ENCODE results near the gene PRKN.

Gene PRKN

DNA sequence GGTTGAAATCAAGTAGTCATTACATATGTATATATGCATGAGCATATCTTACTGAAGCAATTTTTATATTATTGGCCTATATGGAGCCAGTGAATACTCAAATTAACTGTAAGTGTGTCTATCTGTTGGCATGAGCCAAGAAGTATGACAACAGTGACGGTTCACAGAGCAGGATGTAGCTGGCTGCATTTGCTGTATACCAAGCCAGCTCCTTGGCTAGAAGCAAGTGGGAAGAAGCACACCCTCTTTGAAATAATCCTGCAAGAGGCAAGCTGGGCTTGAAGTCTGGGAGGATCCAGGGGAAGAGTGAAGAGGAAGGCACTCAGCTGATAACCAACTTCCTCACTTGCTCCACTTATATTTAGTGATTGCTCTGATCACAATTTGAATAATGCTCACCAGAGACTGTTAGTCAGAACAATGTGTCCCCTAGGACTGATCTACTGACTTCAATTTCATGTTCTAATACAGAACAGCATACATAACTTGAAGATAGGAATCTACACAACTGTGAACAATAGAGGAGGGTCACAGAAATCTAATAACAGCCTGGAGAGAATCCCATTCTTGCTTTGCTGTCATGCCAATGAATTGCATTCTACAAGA, 497.3 kb downstream of the PRKN start:
- H3K4me1 ChIP-seq (ENCODE audit: control insufficient read depth, insufficient read depth, low read length): no peaks in the 10 kb centered on the region
- 96 to 100% methylated on average over 1 of the region's 1 CpG for WGBS, 2 experiments
- no peaks in the 10 kb centered on the region for H3K27me3 ChIP-seq (ENCODE audit: control insufficient read depth, insufficient read depth, low read length, poor library complexity, severe bottlenecking)
- no peak overlapping the region for H3K4me3 ChIP-seq (ENCODE audit: insufficient read depth, low read depth, low read length)
- H3K27ac ChIP-seq (ENCODE audit: insufficient read depth, low read depth, low read length, poor library complexity, severe bottlenecking): no peak overlapping the region
- no peaks in the 10 kb centered on the region for H3K9me3 ChIP-seq (ENCODE audit: control insufficient read depth, low read length)
- H3K36me3 ChIP-seq (ENCODE audit: control insufficient read depth, insufficient read depth, low read length): no peaks in the 10 kb centered on the region

DNA sequence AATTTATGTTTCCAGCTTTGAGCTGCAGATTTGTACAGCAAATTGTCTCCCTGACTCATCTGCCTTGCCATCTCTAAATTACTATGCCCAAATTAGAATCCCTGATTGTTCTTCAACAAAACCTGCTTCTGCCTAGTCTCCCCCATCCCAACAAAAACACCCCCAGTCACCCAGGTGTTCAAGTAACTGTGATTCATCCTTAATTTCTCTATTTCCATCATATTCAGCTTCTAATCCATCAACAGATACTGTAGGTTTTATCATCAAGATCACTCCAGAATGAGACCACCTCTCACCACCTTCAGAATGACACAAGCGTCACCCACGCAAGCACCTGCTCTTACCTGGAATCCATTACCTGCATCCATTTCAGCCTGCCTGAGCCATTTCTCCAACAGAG, 498.5 kb downstream of the PRKN start:
- H3K27ac ChIP-seq (ENCODE audit: insufficient read depth, low read depth, low read length, poor library complexity, severe bottlenecking): no peak overlapping the region
- no peaks in the 10 kb centered on the region for H3K9me3 ChIP-seq (ENCODE audit: control insufficient read depth, low read length)
- no peaks in the 10 kb centered on the region for H3K36me3 ChIP-seq (ENCODE audit: control insufficient read depth, insufficient read depth, low read length)
- no peaks in the 10 kb centered on the region for H3K4me1 ChIP-seq (ENCODE audit: control insufficient read depth, insufficient read depth, low read length)
- WGBS, 2 experiments: 92 to 95% methylated on average over 2 of the region's 2 CpGs
- H3K4me3 ChIP-seq (ENCODE audit: insufficient read depth, low read depth, low read length): no peak overlapping the region
- H3K27me3 ChIP-seq (ENCODE audit: control insufficient read depth, insufficient read depth, low read length, poor library complexity, severe bottlenecking): no peaks in the 10 kb centered on the region

DNA sequence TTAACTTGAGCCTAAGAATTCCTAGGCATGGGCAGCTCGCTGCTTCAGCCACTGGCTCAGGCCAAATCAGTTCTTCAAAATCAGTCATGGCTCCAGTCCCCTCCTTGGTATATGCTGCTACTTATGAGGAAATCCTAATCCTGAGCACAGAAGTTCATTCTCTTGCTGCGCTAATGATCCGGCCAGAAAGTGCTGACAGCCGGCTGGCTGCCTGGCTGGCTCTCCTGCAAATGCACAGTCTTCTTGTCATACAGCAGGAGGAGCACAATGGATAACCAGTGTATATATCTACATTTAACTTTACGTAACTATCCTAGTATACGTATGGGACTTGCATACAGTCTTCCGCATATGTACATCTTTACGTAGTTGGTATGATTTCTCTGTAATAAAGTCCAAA, 500.8 kb downstream of the PRKN start:
- Histone ChIP-seq H3K4me1 (ENCODE audit: control insufficient read depth, insufficient read depth, low read length) (no peaks in the 10 kb centered on the region), H3K27ac (ENCODE audit: insufficient read depth, low read depth, low read length, poor library complexity, severe bottlenecking) (no peak overlapping the region), H3K36me3 (ENCODE audit: control insufficient read depth, insufficient read depth, low read length) (no peaks in the 10 kb centered on the region), H3K9me3 (ENCODE audit: control insufficient read depth, low read length) (no peaks in the 10 kb centered on the region), H3K27me3 (ENCODE audit: control insufficient read depth, insufficient read depth, low read length, poor library complexity, severe bottlenecking) (no peaks in the 10 kb centered on the region), H3K4me3 (ENCODE audit: insufficient read depth, low read depth, low read length) (no peak overlapping the region)
- 92 to 94% methylated on average over 5 to 6 of the region's 8 CpGs for WGBS, 2 experiments

DNA sequence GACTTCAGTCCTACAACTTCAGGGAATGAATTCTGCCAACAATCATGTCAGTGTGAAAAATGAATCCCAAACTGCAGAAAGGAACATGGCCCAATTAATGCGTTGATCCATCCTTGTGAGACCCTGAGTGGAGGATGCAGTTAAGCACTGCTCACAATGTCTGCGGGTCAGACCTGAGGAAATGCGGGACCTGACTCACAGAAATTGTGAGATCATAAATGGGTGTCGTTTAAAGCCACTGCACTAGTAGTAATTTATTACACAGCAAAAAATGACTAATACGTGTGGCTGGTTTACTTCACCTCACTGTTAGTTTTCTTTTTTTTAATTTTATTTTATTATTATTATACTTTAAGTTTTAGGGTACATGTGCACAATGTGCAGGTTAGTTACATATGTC, 505.0 kb downstream of the PRKN start:
- WGBS, 2 experiments: 97 to 99% methylated on average over 4 of the region's 5 CpGs
- Histone ChIP-seq H3K4me3 (ENCODE audit: insufficient read depth, low read depth, low read length) (no peak overlapping the region), H3K9me3 (ENCODE audit: control insufficient read depth, low read length) (no peaks in the 10 kb centered on the region), H3K27me3 (ENCODE audit: control insufficient read depth, insufficient read depth, low read length, poor library complexity, severe bottlenecking) (no peaks in the 10 kb centered on the region), H3K27ac (ENCODE audit: insufficient read depth, low read depth, low read length, poor library complexity, severe bottlenecking) (no peak overlapping the region), H3K4me1 (ENCODE audit: control insufficient read depth, insufficient read depth, low read length) (no peaks in the 10 kb centered on the region), H3K36me3 (ENCODE audit: control insufficient read depth, insufficient read depth, low read length) (no peaks in the 10 kb centered on the region)

DNA sequence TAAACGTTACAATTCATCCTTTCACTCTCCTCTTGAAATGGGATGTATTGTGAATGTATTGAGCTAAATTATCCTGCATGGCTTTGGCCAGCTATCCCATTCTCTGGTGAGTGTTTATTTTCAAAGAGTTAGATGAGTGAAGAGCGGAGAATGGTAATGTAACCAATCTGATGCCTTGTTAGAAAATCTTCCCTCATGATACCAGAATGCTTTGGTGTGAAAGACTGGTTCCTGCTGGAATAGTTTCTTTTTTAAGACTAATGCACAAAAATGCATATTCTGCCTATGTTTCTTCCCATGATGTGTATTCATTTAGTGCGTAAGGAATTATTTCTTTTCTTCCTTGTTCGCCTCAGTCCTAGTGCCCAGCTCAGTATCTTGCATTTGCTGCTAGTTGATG, 506.7 kb downstream of the PRKN start:
- Histone ChIP-seq H3K27me3 (ENCODE audit: control insufficient read depth, insufficient read depth, low read length, poor library complexity, severe bottlenecking) (no peaks in the 10 kb centered on the region), H3K4me1 (ENCODE audit: control insufficient read depth, insufficient read depth, low read length) (no peaks in the 10 kb centered on the region), H3K27ac (ENCODE audit: insufficient read depth, low read depth, low read length, poor library complexity, severe bottlenecking) (no peak overlapping the region), H3K4me3 (ENCODE audit: insufficient read depth, low read depth, low read length) (no peak overlapping the region), H3K36me3 (ENCODE audit: control insufficient read depth, insufficient read depth, low read length) (no peaks in the 10 kb centered on the region), H3K9me3 (ENCODE audit: control insufficient read depth, low read length) (no peaks in the 10 kb centered on the region)
- 91 to 95% methylated on average over 3 to 4 of the region's 4 CpGs for WGBS, 2 experiments

DNA sequence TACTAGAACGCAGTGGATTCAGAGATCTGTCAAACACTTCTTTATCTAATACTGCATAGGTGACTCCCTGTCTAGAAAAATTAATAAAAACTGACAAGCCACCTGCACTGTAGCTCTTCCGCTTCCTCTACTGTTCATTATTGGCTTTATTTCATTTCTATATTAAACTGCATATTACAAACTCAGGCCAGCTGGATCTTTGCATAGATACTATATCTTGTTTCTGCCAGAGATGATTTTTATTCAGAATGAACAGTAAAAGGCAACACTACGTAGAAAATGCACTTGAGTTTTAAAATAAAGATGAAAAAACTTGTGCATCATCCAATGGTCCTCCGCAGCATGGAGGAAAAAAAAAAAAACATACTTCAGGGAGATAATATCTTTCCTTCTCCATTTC, 508.3 kb downstream of the PRKN start:
- Histone ChIP-seq H3K27me3 (ENCODE audit: control insufficient read depth, insufficient read depth, low read length, poor library complexity, severe bottlenecking) (no peaks in the 10 kb centered on the region), H3K27ac (ENCODE audit: insufficient read depth, low read depth, low read length, poor library complexity, severe bottlenecking) (no peak overlapping the region), H3K9me3 (ENCODE audit: control insufficient read depth, low read length) (no peaks in the 10 kb centered on the region), H3K36me3 (ENCODE audit: control insufficient read depth, insufficient read depth, low read length) (no peaks in the 10 kb centered on the region), H3K4me1 (ENCODE audit: control insufficient read depth, insufficient read depth, low read length) (no peaks in the 10 kb centered on the region), H3K4me3 (ENCODE audit: insufficient read depth, low read depth, low read length) (no peak overlapping the region)
- WGBS, 2 experiments: 88 to 95% methylated on average over 3 to 4 of the region's 4 CpGs

DNA sequence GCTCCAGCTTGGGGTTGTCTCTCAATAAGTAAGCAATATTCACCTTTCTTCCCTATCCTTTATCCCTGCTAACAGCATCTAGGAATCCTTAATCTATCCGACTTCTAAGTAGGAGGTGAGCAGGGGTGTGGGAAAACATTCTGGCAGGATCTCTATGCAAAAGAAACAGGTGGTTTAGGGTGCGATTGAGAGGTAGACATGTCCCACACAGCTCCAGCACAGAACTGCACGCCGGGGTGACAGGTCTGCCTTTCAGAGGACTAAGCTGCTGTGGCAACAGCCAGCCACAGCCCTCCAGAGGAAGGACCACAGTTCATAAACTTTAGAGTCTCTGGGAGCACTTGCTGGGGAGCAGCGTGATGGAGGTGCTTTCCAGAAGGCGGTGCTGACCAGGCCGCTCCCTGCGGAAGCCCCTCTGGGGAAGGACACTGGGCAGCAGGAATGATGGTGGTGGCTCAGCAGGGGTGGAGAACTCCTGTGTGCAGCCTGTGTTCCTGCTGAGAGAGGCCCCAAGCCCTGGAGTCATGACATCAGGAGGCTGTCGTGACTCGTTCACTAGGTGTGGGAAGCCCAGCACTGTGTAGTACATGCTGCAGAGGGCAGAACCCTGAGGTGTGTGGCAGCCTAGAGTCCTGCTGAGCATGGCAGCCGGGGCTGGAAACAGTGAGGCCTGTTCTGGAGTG, 509.6 kb downstream of the PRKN start:
- Histone ChIP-seq H3K27me3 (ENCODE audit: control insufficient read depth, insufficient read depth, low read length, poor library complexity, severe bottlenecking) (no peaks in the 10 kb centered on the region), H3K27ac (ENCODE audit: insufficient read depth, low read depth, low read length, poor library complexity, severe bottlenecking) (no peak overlapping the region), H3K4me1 (ENCODE audit: control insufficient read depth, insufficient read depth, low read length) (no peaks in the 10 kb centered on the region), H3K4me3 (ENCODE audit: insufficient read depth, low read depth, low read length) (no peak overlapping the region), H3K36me3 (ENCODE audit: control insufficient read depth, insufficient read depth, low read length) (no peaks in the 10 kb centered on the region), H3K9me3 (ENCODE audit: control insufficient read depth, low read length) (no peaks in the 10 kb centered on the region)
- 85 to 86% methylated on average over 11 of the region's 11 CpGs for WGBS, 2 experiments

DNA sequence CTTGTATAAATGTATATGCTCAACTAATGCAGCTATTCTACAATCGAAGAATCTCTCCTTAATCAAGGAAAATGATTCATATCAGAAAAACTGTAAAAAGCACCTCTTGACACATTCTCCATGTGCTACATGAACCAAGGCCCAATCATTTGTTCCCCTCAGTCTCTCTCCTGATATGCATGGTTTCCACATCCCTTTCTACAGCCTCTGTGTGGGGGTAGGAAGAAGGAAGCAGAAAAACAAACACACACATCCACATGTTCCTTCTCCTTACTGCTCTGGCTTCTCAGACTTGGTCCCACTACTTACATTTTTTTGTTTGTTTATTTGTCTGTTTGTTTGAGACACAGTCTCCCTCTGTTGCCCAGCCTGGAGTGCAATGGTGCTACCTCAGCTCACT, 510.5 kb downstream of the PRKN start:
- Histone ChIP-seq H3K36me3 (ENCODE audit: control insufficient read depth, insufficient read depth, low read length) (no peaks in the 10 kb centered on the region), H3K9me3 (ENCODE audit: control insufficient read depth, low read length) (no peaks in the 10 kb centered on the region), H3K4me3 (ENCODE audit: insufficient read depth, low read depth, low read length) (no peak overlapping the region), H3K27me3 (ENCODE audit: control insufficient read depth, insufficient read depth, low read length, poor library complexity, severe bottlenecking) (no peaks in the 10 kb centered on the region), H3K27ac (ENCODE audit: insufficient read depth, low read depth, low read length, poor library complexity, severe bottlenecking) (no peak overlapping the region), H3K4me1 (ENCODE audit: control insufficient read depth, insufficient read depth, low read length) (no peaks in the 10 kb centered on the region)
- 80 to 95% methylated on average over 1 of the region's 1 CpG for WGBS, 2 experiments

DNA sequence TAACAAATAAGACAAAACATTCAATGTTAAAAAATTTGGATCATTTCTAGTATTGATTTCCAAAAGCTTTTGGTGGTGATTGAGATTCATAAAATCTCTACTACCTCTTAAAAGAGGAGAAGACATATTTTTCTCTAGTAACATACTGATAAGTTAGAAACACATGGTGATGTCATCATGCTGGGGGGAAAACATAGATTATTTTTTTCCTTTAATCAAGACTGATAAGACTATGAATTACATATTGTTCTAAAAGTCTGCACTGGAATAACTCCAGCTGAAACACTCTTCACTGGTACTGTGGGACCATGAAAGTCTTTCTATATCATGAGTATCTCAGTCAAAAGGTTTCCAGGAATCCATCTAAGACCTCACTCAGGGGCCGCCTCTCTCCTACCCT, 515.8 kb downstream of the PRKN start:
- H3K27me3 ChIP-seq (ENCODE audit: control insufficient read depth, insufficient read depth, low read length, poor library complexity, severe bottlenecking): no peaks in the 10 kb centered on the region
- 89 to 97% methylated on average over 1 of the region's 1 CpG for WGBS, 2 experiments
- H3K4me1 ChIP-seq (ENCODE audit: control insufficient read depth, insufficient read depth, low read length): no peaks in the 10 kb centered on the region
- no peak overlapping the region for H3K27ac ChIP-seq (ENCODE audit: insufficient read depth, low read depth, low read length, poor library complexity, severe bottlenecking)
- no peaks in the 10 kb centered on the region for H3K36me3 ChIP-seq (ENCODE audit: control insufficient read depth, insufficient read depth, low read length)
- H3K9me3 ChIP-seq (ENCODE audit: control insufficient read depth, low read length): no peaks in the 10 kb centered on the region
- no peak overlapping the region for H3K4me3 ChIP-seq (ENCODE audit: insufficient read depth, low read depth, low read length)

DNA sequence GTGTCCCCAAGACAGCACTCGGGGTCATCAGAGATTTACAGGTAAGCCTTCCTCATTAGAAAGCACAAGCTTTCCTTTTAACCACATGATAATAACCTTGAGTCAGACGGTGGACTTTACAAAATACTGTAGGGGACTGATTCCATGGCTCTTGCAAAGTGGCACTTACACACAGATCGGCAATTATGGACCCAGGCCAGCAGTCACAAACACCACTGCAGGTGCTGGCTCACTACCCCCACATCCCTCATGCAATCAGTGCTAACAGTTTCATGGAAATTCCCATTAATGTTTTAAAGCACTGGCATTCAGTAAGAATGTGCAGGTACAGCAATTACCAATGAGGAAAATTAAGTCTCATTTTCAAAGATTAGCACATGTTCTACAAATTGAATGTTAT, 516.5 kb downstream of the PRKN start:
- 83 to 96% methylated on average over 3 of the region's 3 CpGs for WGBS, 2 experiments
- Histone ChIP-seq H3K27ac (ENCODE audit: insufficient read depth, low read depth, low read length, poor library complexity, severe bottlenecking) (no peak overlapping the region), H3K27me3 (ENCODE audit: control insufficient read depth, insufficient read depth, low read length, poor library complexity, severe bottlenecking) (no peaks in the 10 kb centered on the region), H3K4me3 (ENCODE audit: insufficient read depth, low read depth, low read length) (no peak overlapping the region), H3K9me3 (ENCODE audit: control insufficient read depth, low read length) (no peaks in the 10 kb centered on the region), H3K4me1 (ENCODE audit: control insufficient read depth, insufficient read depth, low read length) (no peaks in the 10 kb centered on the region), H3K36me3 (ENCODE audit: control insufficient read depth, insufficient read depth, low read length) (no peaks in the 10 kb centered on the region)
